SU-DHL-6 (cell line): ENCODE data around the gene PRELP.

Experiments
- H2AFZ ChIP-seq: fragments of 200-600 bp; sonication (generic); 2 replicates; pipeline ENCODE4 v1.6.1; 2014; ENCODE audit warnings: low read depth, mild to moderate bottlenecking, moderate library complexity, mixed read lengths, antibody characterized with exemption, low read length; ENCODE audit not compliant: severe bottlenecking
- H3F3A ChIP-seq: fragments of 200-600 bp; shearing (Covaris generic); 2 replicates; pipeline ENCODE4 v1.6.0; 2016; ENCODE audit warnings: antibody characterized with exemption, mild to moderate bottlenecking; ENCODE audit not compliant: insufficient read depth
- H3K27ac ChIP-seq: fragments of 200-600 bp; sonication (generic); 2 replicates; pipeline ENCODE4 v1.5.1; 2016; ENCODE audit warnings: low read depth, mild to moderate bottlenecking, low read length, moderate library complexity, mixed read lengths
- H3K27me3 ChIP-seq: fragments of 200-600 bp; sonication (generic), shearing (Covaris generic); 2 replicates; pipeline ENCODE4 v1.6.0; 2014; ENCODE audit warnings: mild to moderate bottlenecking, low read length
- H3K36me3 ChIP-seq: fragments of 200-600 bp; sonication (generic); 2 replicates; pipeline ENCODE4 v1.6.1; 2014; ENCODE audit warnings: mild to moderate bottlenecking, low read length, mixed read lengths
- H3K4me2 ChIP-seq: fragments of 300-600, 200-600 bp; shearing (Covaris generic), sonication (generic); 2 replicates; pipeline ENCODE4 v1.6.0; 2014; ENCODE audit warnings: low read length, low read depth, mild to moderate bottlenecking; ENCODE audit not compliant: poor library complexity, severe bottlenecking
- H3K4me3 ChIP-seq: fragments of 200-600 bp; sonication (generic); 2 replicates; pipeline ENCODE4 v1.5.1; 2014; ENCODE audit warnings: antibody characterized with exemption, low read length, mild to moderate bottlenecking, mixed read lengths; ENCODE audit not compliant: insufficient read depth, poor library complexity, severe bottlenecking
- H3K79me2 ChIP-seq: fragments of 200-600 bp; sonication (generic); 2 replicates; pipeline ENCODE4 v1.6.1; 2014; ENCODE audit warnings: mild to moderate bottlenecking, low read length, moderate library complexity; ENCODE audit not compliant: insufficient read depth
- H3K9ac ChIP-seq: fragments of 200-600 bp; sonication (generic); 2 replicates; pipeline ENCODE4 v1.7.0; 2014; ENCODE audit warnings: mild to moderate bottlenecking, low read length
- H3K9me2 ChIP-seq: fragments of 200-600 bp; sonication (generic); replicated peaks from 2 replicates; pipeline ENCODE4 v1.6.1; 2014; ENCODE audit warnings: low read length; ENCODE audit not compliant: insufficient read depth
- H3K9me3 ChIP-seq: fragments of 200-600 bp; sonication (generic); 2 replicates; pipeline ENCODE4 v1.6.1; 2014; ENCODE audit warnings: low read length, mixed read lengths; ENCODE audit not compliant: insufficient read depth
- H4K20me1 ChIP-seq: fragments of 200-600 bp; sonication (generic); 2 replicates; pipeline ENCODE4 v1.6.1; 2014; ENCODE audit warnings: low read depth, mild to moderate bottlenecking, antibody characterized with exemption, low read length, moderate library complexity, mixed read lengths
- EZH2phosphoT487 ChIP-seq: fragments of 200-600 bp; sonication (generic), shearing (Covaris generic); conservative IDR thresholded peaks from 2 replicates; pipeline ENCODE4 v1.6.1; 2018; ENCODE audit warnings: mild to moderate bottlenecking, antibody characterized with exemption, low read length, moderate library complexity, mixed read lengths
- TF ChIP-seq, protein P1 (sequence below): fragments of 200-600 bp; sonication (generic); IDR thresholded peaks from one replicate; pipeline ENCODE4 v1.5.1; 2017; ENCODE audit warnings: antibody characterized with exemption, mild to moderate bottlenecking, low read length, moderate library complexity; ENCODE audit not compliant: insufficient read depth, poor library complexity, severe bottlenecking

The PRELP gene

DNA sequence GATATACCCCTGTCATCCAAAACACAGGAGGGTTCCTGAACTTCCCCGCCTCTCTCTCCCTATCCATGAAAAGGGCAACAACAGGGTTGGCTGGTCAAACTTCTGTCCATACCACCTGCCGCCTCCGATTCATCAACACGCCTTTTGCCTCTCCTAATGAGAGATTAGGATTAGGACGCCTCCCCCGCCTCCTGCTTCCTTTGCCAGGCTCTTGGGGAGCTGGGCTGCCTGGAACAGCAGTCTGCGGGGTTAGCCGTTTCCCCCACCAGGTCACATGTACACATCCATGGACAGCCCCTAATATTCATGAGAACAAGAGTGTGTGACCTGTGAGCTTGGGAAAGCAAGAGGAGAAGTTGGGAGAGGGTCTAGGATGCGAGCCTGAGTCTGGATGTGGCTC, 16.1 kb downstream of the PRELP start:
- no peak overlapping the region for H2AFZ ChIP-seq
- TF ChIP-seq, protein P1, sequence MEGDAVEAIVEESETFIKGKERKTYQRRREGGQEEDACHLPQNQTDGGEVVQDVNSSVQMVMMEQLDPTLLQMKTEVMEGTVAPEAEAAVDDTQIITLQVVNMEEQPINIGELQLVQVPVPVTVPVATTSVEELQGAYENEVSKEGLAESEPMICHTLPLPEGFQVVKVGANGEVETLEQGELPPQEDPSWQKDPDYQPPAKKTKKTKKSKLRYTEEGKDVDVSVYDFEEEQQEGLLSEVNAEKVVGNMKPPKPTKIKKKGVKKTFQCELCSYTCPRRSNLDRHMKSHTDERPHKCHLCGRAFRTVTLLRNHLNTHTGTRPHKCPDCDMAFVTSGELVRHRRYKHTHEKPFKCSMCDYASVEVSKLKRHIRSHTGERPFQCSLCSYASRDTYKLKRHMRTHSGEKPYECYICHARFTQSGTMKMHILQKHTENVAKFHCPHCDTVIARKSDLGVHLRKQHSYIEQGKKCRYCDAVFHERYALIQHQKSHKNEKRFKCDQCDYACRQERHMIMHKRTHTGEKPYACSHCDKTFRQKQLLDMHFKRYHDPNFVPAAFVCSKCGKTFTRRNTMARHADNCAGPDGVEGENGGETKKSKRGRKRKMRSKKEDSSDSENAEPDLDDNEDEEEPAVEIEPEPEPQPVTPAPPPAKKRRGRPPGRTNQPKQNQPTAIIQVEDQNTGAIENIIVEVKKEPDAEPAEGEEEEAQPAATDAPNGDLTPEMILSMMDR, result no peak
- no peak for TF ChIP-seq EZH2phosphoT487
- H3K27me3 ChIP-seq, result no peaks in the 10 kb centered on the region
- no peaks in the 10 kb centered on the region for H3K36me3 ChIP-seq
- no peaks in the 10 kb centered on the region for H3K9me3 ChIP-seq
- H3K9me2 ChIP-seq, result no peaks in the 10 kb centered on the region
- no peaks in the 10 kb centered on the region for H3K79me2 ChIP-seq
- no peaks in the 10 kb centered on the region for H4K20me1 ChIP-seq
- no peaks in the 10 kb centered on the region for H3F3A ChIP-seq
- no peak overlapping the region for H3K4me3 ChIP-seq
- no peak overlapping the region for H3K27ac ChIP-seq
- no peak overlapping the region for H3K4me2 ChIP-seq
- no peak overlapping the region for H3K9ac ChIP-seq

DNA sequence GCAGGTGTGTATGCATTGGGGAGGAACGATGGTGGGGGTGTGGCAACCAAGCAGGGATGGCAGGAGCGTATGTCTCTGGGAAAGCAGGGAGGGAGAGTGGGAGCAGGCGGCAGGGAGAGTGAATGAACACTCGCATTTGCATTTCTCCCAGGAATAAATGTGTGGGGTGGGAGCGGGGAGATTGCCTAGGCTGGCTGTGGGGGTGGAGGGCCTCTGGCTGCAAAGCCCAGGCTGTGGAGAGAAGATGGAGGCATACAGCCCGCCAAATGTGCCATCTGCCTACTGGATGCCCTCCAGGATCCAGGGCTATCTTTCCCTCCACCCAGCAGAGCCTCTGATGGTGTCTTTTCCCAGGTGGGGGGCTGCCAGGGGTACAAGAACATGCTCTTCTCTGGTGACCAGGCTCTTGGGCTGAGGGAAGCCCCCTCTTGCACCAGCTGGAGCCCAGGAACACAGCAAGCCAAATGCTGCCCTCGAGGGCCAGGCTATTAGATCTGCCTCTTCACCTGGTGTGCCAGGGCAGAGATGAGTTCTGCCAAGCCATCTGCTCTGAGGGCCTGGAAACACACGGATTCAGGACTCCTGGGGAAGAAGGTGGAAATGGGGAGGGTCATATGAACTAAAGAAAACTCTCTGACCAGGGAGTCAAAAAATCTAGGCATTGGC, 16.6 kb downstream of the PRELP start:
- Histone ChIP-seq H3F3A (no peaks in the 10 kb centered on the region), H3K27me3 (no peaks in the 10 kb centered on the region), H4K20me1 (no peaks in the 10 kb centered on the region), H3K9me3 (no peaks in the 10 kb centered on the region), H3K36me3 (no peaks in the 10 kb centered on the region), H3K4me3 (no peak overlapping the region), H2AFZ (no peak overlapping the region), H3K9me2 (no peaks in the 10 kb centered on the region), H3K4me2 (no peak overlapping the region), H3K27ac (no peak overlapping the region), H3K9ac (no peak overlapping the region), H3K79me2 (no peaks in the 10 kb centered on the region)
- TF ChIP-seq, protein P1, result no peak
- TF ChIP-seq EZH2phosphoT487, result no peak

DNA sequence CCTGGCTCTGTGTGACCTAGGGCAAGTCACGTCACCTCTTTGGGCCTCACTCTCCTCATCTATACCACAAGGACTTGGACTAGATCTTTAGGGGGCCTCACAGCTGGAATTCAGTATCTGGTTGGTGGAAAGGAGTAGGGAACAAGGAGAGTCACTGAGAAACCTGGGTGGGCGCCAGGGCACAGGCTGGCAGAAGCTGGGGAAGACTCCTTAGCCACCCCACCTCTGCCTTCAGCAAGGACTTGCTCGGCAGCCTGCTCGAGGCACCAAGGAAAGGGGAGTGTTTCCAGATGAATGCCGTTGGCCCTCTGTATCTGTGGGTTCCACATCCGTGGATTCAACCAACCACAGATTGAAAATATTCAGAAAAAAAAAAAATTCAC, 17.1 kb downstream of the PRELP start:
- TF ChIP-seq, protein P1, result no peak
- TF ChIP-seq EZH2phosphoT487, result no peak
- Histone ChIP-seq H3F3A (no peaks in the 10 kb centered on the region), H3K36me3 (no peaks in the 10 kb centered on the region), H2AFZ (no peak overlapping the region), H3K27ac (no peak overlapping the region), H4K20me1 (no peaks in the 10 kb centered on the region), H3K4me2 (no peak overlapping the region), H3K27me3 (no peaks in the 10 kb centered on the region), H3K9me2 (no peaks in the 10 kb centered on the region), H3K4me3 (no peak overlapping the region), H3K9ac (no peak overlapping the region), H3K79me2 (no peaks in the 10 kb centered on the region), H3K9me3 (no peaks in the 10 kb centered on the region)
